ENCODE measurements around the gene NUP98. TPM values are rescaled to one million over a fixed set of nuclear protein-coding genes. Genes with fewer than 3 reads are reported as not detected.

The NUP98 gene
- total RNA-seq, 2 experiments from 2014 or later: 102 to 115 TPM

GRCh38 chr11:3745161-3745560, 52.2 kb downstream of the NUP98 start:
- H2AFZ ChIP-seq (ENCODE audit: low read length): no peak overlapping the region
- intact Hi-C loops (cut with micrococcal nuclease; ENCODE audit: unreplicated experiment): no loop called here
- TF ChIP-seq EZH2phosphoT487 (IDR thresholded peaks at IDR 0.05; ENCODE audit: borderline replicate concordance, low read depth, low read length): no peak
- TF ChIP-seq CTCF (conservative IDR thresholded peaks at IDR 0.05; ENCODE audit: low read length): no peak
- ChIA-PET CTCF (ENCODE audit: unreplicated experiment) (no interaction called here), POLR2A (interaction anchor here (0.6 to 1.1 kb wide), 2 partner anchors 10 to 30 kb away, joined by 3 read pairs; no protein-coding TSS in a partner anchor)
- no peaks in the 10 kb centered on the region for H3K4me1 ChIP-seq (ENCODE audit: insufficient read depth, low read length, poor library complexity, severe bottlenecking)
- no peaks in the 10 kb centered on the region for H4K20me1 ChIP-seq (ENCODE audit: insufficient read depth, low read length)
- H3K27ac ChIP-seq (ENCODE audit: low read depth, low read length, poor library complexity, severe bottlenecking): no peak overlapping the region
- no peaks in the 10 kb centered on the region for H3K9me2 ChIP-seq (ENCODE audit: insufficient read depth, low read length)
- DNase-seq (ENCODE audit: low spot score): no peak
- H3K36me3 ChIP-seq (ENCODE audit: insufficient read depth, low read length): peaks cover 89% of the 10 kb centered on the region
- BruUV-seq (replicated peaks): TSS peak; percentile 28
- no peaks in the 10 kb centered on the region for H3K79me2 ChIP-seq (ENCODE audit: insufficient read depth, low read depth, low read length)
- no peaks in the 10 kb centered on the region for H3K9me3 ChIP-seq (ENCODE audit: low read length)
- no peak overlapping the region for H3K4me3 ChIP-seq (ENCODE audit: low read depth, low read length, poor library complexity, severe bottlenecking)
- no peak overlapping the region for H3K4me2 ChIP-seq (ENCODE audit: low read length)

GRCh38 chr11:3738723-3739122, 58.6 kb downstream of the NUP98 start:
- H3K27ac ChIP-seq (ENCODE audit: low read depth, low read length, poor library complexity, severe bottlenecking): no peak overlapping the region
- POLR2A ChIA-PET: interaction anchor here (0.7 kb wide), 1 partner anchor 49 kb away, joined by 3 read pairs; no protein-coding TSS in a partner anchor
- no TSS peak for BruUV-seq (replicated peaks)
- H2AFZ ChIP-seq (ENCODE audit: low read length): no peak overlapping the region
- H3K9me2 ChIP-seq (ENCODE audit: insufficient read depth, low read length): no peaks in the 10 kb centered on the region
- intact Hi-C loops (cut with micrococcal nuclease; ENCODE audit: unreplicated experiment): no loop called here
- no peaks in the 10 kb centered on the region for H3K9me3 ChIP-seq (ENCODE audit: low read length)
- CTCF ChIA-PET (ENCODE audit: unreplicated experiment): no interaction called here
- TF ChIP-seq CTCF (conservative IDR thresholded peaks at IDR 0.05; ENCODE audit: low read length) (no peak), EZH2phosphoT487 (IDR thresholded peaks at IDR 0.05; ENCODE audit: borderline replicate concordance, low read depth, low read length) (no peak)
- peaks cover 97% of the 10 kb centered on the region for H3K36me3 ChIP-seq (ENCODE audit: insufficient read depth, low read length)
- H3K4me3 ChIP-seq (ENCODE audit: low read depth, low read length, poor library complexity, severe bottlenecking): no peak overlapping the region
- H3K79me2 ChIP-seq (ENCODE audit: insufficient read depth, low read depth, low read length): peaks cover 3% of the 10 kb centered on the region; the same call in 1 of the 2 replicates
- no peak overlapping the region for H3K4me2 ChIP-seq (ENCODE audit: low read length)
- H3K4me1 ChIP-seq (ENCODE audit: insufficient read depth, low read length, poor library complexity, severe bottlenecking): no peaks in the 10 kb centered on the region
- no peaks in the 10 kb centered on the region for H4K20me1 ChIP-seq (ENCODE audit: insufficient read depth, low read length)
- no peak for DNase-seq (ENCODE audit: low spot score)

- no peaks in the 10 kb centered on the region for H3K9me2 ChIP-seq (ENCODE audit: insufficient read depth, low read length)
- H3K9me3 ChIP-seq (ENCODE audit: low read length): no peaks in the 10 kb centered on the region
- ChIA-PET POLR2A (no interaction called here), CTCF (ENCODE audit: unreplicated experiment) (no interaction called here)
- no peak overlapping the region for H3K4me2 ChIP-seq (ENCODE audit: low read length)
- H4K20me1 ChIP-seq (ENCODE audit: insufficient read depth, low read length): no peaks in the 10 kb centered on the region
- peaks cover 97% of the 10 kb centered on the region for H3K36me3 ChIP-seq (ENCODE audit: insufficient read depth, low read length)
- H3K79me2 ChIP-seq (ENCODE audit: insufficient read depth, low read depth, low read length): peaks cover 3% of the 10 kb centered on the region; the same call in 1 of the 2 replicates
- no TSS peak for BruUV-seq (replicated peaks)
- no peak overlapping the region for H2AFZ ChIP-seq (ENCODE audit: low read length)
- H3K4me3 ChIP-seq (ENCODE audit: low read depth, low read length, poor library complexity, severe bottlenecking): no peak overlapping the region
- intact Hi-C loops (cut with micrococcal nuclease; ENCODE audit: unreplicated experiment): no loop called here
- no peaks in the 10 kb centered on the region for H3K4me1 ChIP-seq (ENCODE audit: insufficient read depth, low read length, poor library complexity, severe bottlenecking)
- no peak for DNase-seq (ENCODE audit: low spot score)
- H3K27ac ChIP-seq (ENCODE audit: low read depth, low read length, poor library complexity, severe bottlenecking): no peak overlapping the region
- TF ChIP-seq EZH2phosphoT487 (IDR thresholded peaks at IDR 0.05; ENCODE audit: borderline replicate concordance, low read depth, low read length): no peak
- TF ChIP-seq CTCF (conservative IDR thresholded peaks at IDR 0.05; ENCODE audit: low read length): no peak
Measured at GRCh38 chr11:3738241-3738640, 59.1 kb downstream of the NUP98 start.

All from OCI-LY7 (cell line).